ENCODE measurements around the gene IGFN1.

- TF ChIP-seq CTCF (IDR thresholded peaks at IDR 0.05) (no peak), ZFX (IDR thresholded peaks at IDR 0.05; ENCODE audit: borderline replicate concordance) (no peak)
Observed at GRCh38 chr1:201180141-201180540, 10.5 kb upstream of the IGFN1 start.

All from 22Rv1 (cell line).